GM08714 (cell line): ENCODE data around the gene ARIH2.

Experiments
- H3K4me3 ChIP-seq: fragments of 200-500 bp; sonication (Bioruptor generic); 2 replicates; pipeline ENCODE4 v1.5.1; 2014; ENCODE audit warnings: mild to moderate bottlenecking, low read length, inconsistent platforms
- ZNF274 ChIP-seq: IDR thresholded peaks from 2 replicates; pipeline ENCODE4 v1.6.1; 2012; ENCODE audit warnings: mild to moderate bottlenecking, low read depth, low read length

ARIH2 gene

DNA sequence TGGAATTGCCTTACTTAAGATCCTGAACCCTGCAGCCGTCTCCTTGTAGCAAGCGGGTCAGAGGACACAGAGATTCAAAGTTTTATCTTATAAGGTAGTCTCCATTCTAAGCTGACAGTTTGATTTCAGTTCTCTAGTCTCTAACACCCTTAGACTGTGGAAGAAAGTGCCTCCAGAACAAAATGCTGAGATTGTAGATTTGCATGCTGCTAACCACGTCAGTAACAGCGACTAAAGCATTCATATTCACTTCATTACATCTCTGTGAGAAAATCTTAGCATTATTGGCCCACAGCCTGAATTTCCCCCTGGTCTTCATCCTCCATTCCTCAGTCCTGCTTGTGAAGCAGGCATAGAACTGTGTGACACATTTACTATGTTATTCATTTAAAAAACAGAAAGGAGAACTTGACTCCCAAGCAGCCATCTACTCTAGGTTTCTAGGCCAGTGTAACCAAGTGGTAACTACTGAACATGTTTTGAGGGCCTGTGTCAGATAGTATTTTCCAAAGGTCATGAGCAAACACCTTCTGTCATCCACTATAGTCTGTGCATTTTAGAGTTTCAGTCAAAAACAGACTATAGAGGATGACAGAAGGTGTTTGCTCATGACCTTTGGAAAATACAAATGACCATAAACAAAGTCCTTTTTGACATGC is 27.4 kb downstream of the ARIH2 start:
- TF ChIP-seq ZNF274: no peak
- H3K4me3 ChIP-seq: no peak overlapping the region

DNA sequence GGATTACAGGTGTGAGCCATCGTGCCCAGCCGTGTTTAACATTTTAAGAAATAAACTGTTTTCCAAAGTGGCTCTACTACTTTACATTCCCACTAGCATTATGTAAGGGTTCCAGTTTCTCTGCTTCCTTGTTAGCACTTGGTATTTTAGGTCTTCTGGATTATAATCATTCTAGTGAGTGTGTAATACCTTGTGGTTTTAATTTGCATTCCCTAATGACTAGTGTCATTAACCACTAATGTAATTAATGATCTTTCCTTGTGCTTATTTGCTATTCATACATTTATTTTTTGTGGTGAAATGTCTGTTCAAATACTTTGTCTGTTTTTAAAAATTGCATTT is 30.7 kb downstream of the ARIH2 start:
- TF ChIP-seq ZNF274: no peak
- no peak overlapping the region for H3K4me3 ChIP-seq

DNA sequence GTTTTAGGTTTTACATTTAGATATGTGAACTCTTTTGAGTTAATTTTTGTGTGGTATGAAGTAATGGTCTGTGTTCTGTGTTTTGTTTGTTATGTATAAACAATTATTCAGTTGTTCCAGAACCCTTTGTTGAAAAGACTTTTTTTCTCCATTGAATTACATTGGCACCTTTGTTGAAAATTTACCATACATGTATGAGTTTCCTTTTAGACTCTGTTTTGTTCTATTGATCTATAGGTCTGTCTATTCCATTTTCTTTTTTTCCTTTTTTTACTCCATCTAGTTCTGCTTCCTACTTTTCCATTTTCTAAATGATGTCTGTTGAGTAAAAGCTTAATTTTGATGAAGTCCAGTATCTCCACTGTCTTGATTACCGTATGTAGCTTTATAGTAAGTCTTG is 31.4 kb downstream of the ARIH2 start:
- TF ChIP-seq ZNF274: no peak
- H3K4me3 ChIP-seq: no peak overlapping the region

DNA sequence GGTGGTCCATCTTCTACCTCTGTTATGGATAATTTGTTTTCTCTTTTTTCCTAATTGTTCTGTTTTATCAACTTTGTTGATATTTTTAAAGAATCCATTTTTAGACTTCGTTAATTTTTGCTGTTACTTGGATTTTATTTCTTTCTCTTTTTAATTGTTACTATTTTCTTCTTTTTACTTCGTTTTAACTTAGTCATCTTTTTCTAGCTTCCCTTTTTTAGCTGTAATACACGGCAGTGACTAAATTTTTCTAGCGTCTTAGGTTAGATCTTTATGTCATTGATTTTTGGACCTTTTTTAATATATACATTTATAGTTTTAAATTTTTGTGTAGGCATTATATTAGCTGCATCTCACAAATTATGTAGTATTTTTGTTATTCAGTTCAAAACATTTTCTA is 33.1 kb downstream of the ARIH2 start:
- H3K4me3 ChIP-seq: no peak overlapping the region
- no peak for TF ChIP-seq ZNF274

DNA sequence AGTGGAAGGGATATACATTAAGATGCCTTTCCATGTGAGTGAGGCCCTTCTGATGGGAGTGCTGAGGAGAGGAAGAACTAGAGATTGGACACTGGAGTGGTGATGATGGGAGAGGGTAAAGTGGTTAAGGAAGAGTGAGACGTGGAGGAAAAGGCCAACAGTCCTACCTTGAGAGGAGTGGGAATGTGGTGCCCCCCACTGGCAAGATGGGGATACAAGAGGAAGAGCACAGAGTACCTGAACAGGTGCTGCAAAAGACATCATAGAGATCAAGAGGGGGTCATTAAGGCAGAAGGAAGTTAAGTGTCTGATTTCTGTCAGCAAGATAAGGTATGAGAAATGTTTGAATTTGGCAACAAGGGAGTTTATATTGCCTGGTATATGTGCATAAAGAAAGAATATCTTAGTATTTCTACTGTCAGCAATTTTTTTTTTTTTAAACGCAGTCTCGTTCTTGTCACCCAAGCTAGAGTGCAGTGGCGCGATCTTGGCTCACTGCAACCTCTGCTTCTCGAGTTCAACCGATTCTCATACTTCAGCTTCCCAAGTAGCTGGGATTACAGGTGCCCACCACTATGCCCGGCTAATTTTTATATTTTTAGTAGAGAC is 34.0 kb downstream of the ARIH2 start:
- no peak for TF ChIP-seq ZNF274
- no peak overlapping the region for H3K4me3 ChIP-seq

DNA sequence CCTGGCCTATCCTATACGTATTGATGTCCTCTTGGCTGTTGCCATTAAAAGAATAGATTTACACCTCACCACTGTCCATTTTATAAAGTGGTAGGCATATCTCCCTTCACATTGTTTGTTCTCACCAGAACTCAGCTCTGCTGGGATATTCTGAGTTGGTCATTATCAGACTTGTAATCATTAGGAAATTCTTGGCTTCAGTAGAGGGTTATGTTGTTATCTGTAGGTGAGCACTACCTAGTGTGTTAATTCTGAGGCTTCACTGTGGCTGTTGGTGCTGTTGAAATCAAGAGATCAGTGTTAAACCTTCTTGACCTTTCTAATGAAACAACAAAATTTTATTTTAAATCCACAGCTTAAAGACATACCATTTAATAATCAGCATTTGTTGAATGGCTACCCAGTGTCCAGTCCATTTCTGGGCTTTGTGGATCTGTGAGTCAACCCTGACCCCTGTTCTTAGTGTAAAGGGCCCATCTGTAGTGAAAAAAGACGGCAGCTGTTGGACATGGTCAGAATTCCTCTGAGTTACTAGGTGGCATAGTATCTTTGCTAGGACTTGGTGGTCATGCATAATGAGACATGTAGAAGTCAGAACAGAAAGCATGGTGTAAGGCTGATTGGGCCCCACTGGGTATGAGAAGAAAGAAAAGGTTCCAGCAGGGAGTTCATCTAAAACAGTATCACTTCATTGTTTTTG is 38.5 kb downstream of the ARIH2 start:
- no peak for TF ChIP-seq ZNF274
- H3K4me3 ChIP-seq: no peak overlapping the region

DNA sequence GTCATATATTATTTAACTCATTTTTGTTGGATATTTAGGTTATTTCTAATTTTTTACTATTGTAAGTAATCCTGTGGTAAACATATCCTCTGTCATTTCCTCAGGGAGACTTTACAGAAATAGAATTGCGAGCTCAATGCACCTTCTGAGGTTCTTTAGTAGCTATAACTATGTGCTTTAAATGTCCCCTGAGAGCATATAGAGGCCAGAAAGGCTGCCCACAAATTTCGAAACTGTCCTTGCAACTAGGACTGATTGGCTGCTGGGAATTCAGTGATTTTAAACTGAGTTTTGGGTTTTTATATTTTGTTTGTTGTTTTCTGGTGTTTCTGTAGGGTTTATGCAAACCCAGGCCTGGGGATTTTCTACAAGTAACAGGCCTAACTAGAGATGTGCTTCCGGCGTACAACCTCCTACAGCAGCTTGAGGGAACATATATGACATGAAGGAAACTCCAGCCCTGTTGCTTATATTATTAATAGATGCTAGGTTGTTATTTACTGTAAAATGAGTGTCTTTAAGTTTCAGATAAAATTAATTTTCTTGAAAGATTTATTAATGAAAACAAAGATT is 42.3 kb downstream of the ARIH2 start:
- TF ChIP-seq ZNF274: no peak

DNA sequence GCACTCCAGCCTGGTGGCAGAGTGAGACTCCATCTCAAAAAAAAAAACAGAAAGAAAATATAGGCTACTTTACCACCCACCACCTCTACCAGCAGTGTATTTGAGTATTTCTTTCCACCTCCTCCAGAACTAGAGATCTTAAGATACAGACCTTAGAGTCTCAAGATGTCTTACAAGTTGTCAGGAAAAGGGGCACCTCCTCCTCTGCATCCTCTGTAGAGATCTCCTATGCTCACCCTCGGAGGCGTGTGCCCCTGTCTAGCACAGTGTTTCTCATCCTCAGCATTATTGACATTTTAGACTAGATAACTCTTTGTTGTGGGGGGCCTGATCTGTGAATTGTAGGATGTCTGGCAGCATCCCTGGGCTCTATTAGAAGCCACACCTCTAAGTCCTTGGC is 43.7 kb downstream of the ARIH2 start:
- no peak for TF ChIP-seq ZNF274
- H3K4me3 ChIP-seq: no peak overlapping the region

More for the DNA sequence above, 42.3 kb downstream of the ARIH2 start:
- H3K4me3 ChIP-seq: no peak overlapping the region

DNA sequence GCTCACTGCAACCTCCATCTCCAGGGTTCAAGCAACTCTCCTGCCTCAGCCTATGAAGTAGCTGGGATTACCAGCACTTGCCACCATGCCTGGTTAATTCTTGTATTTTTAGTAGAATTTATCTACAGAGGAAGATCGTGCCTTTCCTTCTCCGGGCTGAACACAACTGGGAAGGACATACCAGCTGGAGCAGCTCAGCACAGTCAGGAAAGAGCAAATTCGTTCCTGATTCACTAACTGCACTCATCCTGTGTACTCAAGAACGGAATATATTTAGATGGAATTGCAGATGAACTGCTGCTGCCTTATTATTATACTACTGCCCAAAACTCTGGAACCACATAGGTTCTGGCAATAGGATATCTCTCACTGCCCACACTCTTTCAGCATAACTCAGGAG is 44.3 kb downstream of the ARIH2 start:
- TF ChIP-seq ZNF274: no peak

DNA sequence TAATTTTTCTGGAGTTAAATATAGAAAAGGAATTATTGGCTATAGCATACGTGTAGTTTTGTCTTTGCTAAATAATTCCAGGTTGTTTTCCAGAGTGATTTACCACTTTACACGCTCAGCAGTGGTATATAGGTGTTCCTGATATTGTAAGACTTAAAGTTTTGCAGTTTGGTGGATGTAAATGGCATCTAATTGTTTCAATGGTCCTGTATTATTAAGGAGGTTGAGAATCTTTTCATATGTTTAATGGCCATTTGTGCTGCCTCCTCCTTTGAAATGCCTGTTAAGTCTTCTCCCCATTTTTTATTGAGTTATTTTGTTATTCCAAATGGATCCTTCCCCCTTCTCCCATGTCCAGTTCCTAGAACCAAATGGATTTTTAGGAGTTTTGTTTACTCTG is 44.9 kb downstream of the ARIH2 start:
- TF ChIP-seq ZNF274: no peak
- H3K4me3 ChIP-seq: no peak overlapping the region

More for the DNA sequence above, 44.3 kb downstream of the ARIH2 start:
- H3K4me3 ChIP-seq: no peak overlapping the region

DNA sequence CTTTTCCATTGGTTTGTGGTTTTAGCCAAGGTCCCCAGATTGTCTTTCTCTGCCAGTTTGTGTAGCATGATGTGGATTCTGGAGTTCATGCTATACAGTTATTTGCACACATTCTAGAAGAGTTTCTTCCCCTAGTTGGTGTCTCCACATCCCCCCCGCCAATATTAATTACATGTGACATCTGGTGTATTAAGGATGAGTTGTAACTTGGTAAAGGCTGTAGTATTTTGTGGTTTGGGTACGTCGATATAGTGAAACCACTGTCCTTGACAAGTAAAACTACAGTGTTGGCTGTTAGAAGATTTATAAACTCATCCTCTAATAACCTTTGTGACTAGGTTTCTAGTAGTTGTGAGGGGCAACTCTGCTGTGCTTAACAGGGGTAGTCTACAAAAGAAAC is 47.7 kb downstream of the ARIH2 start:
- TF ChIP-seq ZNF274: no peak
- H3K4me3 ChIP-seq: no peak overlapping the region

DNA sequence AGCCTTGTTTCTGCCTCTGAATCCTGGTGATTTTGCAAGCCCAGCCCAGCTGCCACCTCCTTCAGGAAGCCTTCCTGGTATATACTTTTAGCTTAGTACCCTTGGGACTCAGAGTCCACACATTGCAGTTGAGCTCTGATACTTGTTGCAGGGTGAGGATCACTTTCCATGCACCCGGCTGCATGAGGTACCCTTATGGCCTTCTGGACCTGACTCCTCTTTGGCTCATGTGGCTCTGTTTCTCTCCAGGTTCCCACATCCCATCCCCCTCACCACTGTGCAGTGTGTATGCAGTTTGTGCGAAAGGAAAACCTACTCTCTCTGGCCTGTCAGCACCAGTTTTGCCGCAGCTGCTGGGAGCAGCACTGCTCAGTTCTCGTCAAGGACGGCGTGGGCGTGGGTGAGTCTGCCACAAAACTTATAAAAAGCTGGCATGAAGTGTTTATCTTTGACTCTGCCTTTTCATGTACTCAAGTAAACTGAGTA is 48.3 kb downstream of the ARIH2 start:
- no peak overlapping the region for H3K4me3 ChIP-seq
- no peak for TF ChIP-seq ZNF274

DNA sequence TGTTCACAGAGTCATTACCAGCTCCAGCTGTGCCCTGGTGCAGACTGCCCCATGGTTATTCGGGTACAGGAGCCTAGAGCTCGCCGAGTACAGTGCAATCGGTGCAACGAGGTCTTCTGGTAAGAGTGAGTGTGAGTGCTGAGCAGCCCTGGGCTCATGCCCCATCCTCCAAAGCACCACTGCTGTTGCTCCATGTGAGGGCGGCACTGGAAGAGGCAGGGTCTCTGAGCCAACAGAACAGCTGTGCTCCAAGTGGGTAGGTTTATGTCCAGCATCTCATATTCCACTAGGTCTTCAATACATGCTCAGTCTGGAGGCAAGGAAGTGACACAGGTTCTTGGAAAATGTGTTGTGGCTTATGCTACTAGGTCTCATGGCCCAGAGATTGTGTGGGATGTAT is 51.9 kb downstream of the ARIH2 start:
- no peak overlapping the region for H3K4me3 ChIP-seq
- TF ChIP-seq ZNF274: no peak

DNA sequence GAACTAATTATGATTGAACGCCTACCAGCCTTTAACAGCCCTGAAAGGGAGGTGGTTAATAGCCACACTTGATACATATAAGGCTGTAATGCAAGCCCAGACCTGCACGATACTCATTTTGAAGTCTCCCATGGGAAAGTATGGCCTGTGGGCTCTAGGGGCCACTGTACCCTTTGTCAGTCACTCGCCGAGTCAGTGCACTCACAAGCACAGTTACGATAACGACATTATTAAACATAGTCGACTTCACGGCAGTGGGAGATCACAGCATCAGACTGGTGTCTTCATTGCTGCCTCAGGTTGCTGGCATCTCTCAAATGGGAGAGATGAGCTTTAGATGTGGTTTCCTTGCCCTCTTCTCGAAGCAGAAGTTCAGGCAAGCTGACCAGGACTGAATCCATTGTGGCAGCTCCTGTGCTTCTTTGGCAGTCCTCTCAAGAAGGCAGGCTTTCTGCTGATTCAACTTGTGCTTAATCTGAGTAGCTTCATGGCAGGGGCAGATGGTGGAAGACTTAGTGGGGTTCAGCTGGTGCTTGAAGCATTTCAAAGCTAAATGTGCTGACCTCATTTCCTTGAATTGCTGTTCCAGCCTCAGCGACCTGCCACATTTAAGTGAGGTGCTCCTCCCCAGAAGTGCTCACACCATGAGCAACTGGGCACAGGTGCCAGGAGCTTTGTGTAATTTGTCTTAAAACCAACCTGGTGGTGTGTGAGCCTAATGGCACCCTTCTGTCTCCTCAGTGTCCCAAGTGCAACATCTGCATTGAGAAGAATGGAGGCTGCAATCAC is 55.6 kb downstream of the ARIH2 start:
- TF ChIP-seq ZNF274: no peak
- H3K4me3 ChIP-seq: no peak overlapping the region
